Hepatocyte (in vitro differentiated cells): ENCODE measurements around the gene PAM. TPM values are rescaled to one million over a fixed set of nuclear protein-coding genes. Genes with fewer than 3 reads are reported as not detected.

Experiments used
- DNase-seq: peaks from one replicate; pipeline ENCODE4 v3.0.0-alpha.2; 2016; ENCODE audit warnings: low spot score
- H2AFZ ChIP-seq: fragments of 200-600 bp; sonication (generic); 2 replicates; pipeline ENCODE4 v1.6.0; 2016; ENCODE audit warnings: antibody characterized with exemption, mild to moderate bottlenecking
- H3K27ac ChIP-seq: fragments of 200-600 bp; sonication (generic); 2 replicates; pipeline ENCODE4 v1.5.1; 2016; ENCODE audit warnings: mild to moderate bottlenecking
- H3K27me3 ChIP-seq: fragments of 200-600 bp; sonication (generic); 2 replicates; pipeline ENCODE4 v1.6.1; 2016
- H3K36me3 ChIP-seq: fragments of 200-600 bp; sonication (generic); replicated peaks from 2 replicates; pipeline ENCODE4 v1.5.1; 2016; ENCODE audit warnings: low read depth; ENCODE audit not compliant: insufficient read depth
- H3K4me1 ChIP-seq: fragments of 200-600 bp; sonication (generic); 2 replicates; pipeline ENCODE4 v1.5.1; 2016; ENCODE audit warnings: mild to moderate bottlenecking, moderate library complexity; ENCODE audit not compliant: insufficient read depth
- H3K4me2 ChIP-seq: fragments of 200-600 bp; sonication (generic); 2 replicates; pipeline ENCODE4 v1.6.0; 2016
- H3K4me3 ChIP-seq: fragments of 200-600 bp; sonication (generic); 2 replicates; pipeline ENCODE4 v1.5.1; 2016; ENCODE audit warnings: mild to moderate bottlenecking
- H3K79me2 ChIP-seq: fragments of 200-600 bp; sonication (generic); 2 replicates; pipeline ENCODE4 v1.6.0; 2017; ENCODE audit warnings: mild to moderate bottlenecking
- H3K9me2 ChIP-seq: fragments of 200-600 bp; sonication (generic); replicated peaks from 2 replicates; pipeline ENCODE4 v1.6.0; 2017; ENCODE audit warnings: mild to moderate bottlenecking; ENCODE audit not compliant: insufficient read depth
- H3K9me3 ChIP-seq: fragments of 200-600 bp; sonication (generic); 2 replicates; pipeline ENCODE4 v1.5.1; 2016; ENCODE audit warnings: low read depth, mild to moderate bottlenecking
- H4K20me1 ChIP-seq: fragments of 200-600 bp; sonication (generic); 2 replicates; pipeline ENCODE4 v1.6.0; 2016; ENCODE audit warnings: mild to moderate bottlenecking; ENCODE audit not compliant: insufficient read depth, poor library complexity, severe bottlenecking
- EZH2 ChIP-seq: fragments of 200-600 bp; sonication (generic); IDR thresholded peaks from 2 replicates; pipeline ENCODE4 v1.6.1; 2016; ENCODE audit warnings: antibody characterized with exemption, mild to moderate bottlenecking, borderline replicate concordance
- EZH2phosphoT487 ChIP-seq: fragments of 200-600 bp; sonication (generic); IDR thresholded peaks from one replicate; pipeline ENCODE4 v1.6.1; 2018; ENCODE audit warnings: antibody characterized with exemption, mild to moderate bottlenecking, low read depth, moderate library complexity; ENCODE audit not compliant: unreplicated experiment, severe bottlenecking
- WGBS: methylation state at CpG from one replicate; pipeline ENCODE4 v1.1.6; 2016; ENCODE audit warnings: low lambda C conversion rate; ENCODE audit errors: missing lambda C conversion rate; 5-methylcytosine and 5-hydroxymethylcytosine counted together
- polyA plus RNA-seq: library from polyadenylated mRNA; unstranded; fragments of >200 nt; fragmentation: Nextera tagmentation; extraction: Ambion mirVana; gene quantifications from 2 replicates; pipeline ENCODE4 v1.2.1, GENCODE V29; 2016
- total RNA-seq: library from RNA; depleted of rRNA; stranded (reverse); fragments of >200 nt; gene quantifications from 2 replicates; pipeline ENCODE4 v1.2.3, GENCODE V29; 2014
- TF ChIP-seq, protein P1 (sequence below): fragments of 200-600 bp; sonication (generic); IDR thresholded peaks from 2 replicates; pipeline ENCODE4 v1.5.1; 2016; ENCODE audit warnings: antibody characterized with exemption, mild to moderate bottlenecking; ENCODE audit not compliant: poor library complexity

The PAM gene
- total and polyA plus RNA-seq, 2 experiments from 2014 or later = 118 to 158 TPM

DNA sequence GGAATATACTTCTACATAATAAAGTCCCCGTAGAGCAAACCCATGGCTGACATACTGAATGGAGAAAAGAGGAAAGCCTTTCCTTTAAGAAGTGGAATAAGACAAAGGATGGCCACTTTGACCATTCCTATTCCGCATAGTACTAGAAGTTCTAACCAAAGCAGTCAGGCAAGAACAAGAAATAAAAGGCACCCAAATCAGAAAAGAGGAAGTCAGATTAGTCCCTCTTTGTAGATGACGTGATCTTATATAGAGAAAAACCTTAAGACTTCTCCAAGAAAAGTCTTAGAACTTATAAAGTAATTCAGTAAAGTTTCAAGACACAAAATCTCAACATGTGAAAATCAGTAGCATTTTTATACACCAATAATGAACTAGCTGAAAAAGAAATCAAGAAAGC, 231.0 kb downstream of the PAM start:
- TF ChIP-seq EZH2 = no peak
- TF ChIP-seq, protein P1, sequence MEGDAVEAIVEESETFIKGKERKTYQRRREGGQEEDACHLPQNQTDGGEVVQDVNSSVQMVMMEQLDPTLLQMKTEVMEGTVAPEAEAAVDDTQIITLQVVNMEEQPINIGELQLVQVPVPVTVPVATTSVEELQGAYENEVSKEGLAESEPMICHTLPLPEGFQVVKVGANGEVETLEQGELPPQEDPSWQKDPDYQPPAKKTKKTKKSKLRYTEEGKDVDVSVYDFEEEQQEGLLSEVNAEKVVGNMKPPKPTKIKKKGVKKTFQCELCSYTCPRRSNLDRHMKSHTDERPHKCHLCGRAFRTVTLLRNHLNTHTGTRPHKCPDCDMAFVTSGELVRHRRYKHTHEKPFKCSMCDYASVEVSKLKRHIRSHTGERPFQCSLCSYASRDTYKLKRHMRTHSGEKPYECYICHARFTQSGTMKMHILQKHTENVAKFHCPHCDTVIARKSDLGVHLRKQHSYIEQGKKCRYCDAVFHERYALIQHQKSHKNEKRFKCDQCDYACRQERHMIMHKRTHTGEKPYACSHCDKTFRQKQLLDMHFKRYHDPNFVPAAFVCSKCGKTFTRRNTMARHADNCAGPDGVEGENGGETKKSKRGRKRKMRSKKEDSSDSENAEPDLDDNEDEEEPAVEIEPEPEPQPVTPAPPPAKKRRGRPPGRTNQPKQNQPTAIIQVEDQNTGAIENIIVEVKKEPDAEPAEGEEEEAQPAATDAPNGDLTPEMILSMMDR = no peak
- TF ChIP-seq EZH2phosphoT487 = no peak
- Histone ChIP-seq H3K9me3 (no peaks in the 10 kb centered on the region), H3K4me3 (no peak overlapping the region), H3K27ac (no peak overlapping the region), H4K20me1 (no peaks in the 10 kb centered on the region), H3K27me3 (no peaks in the 10 kb centered on the region), H3K4me2 (no peak overlapping the region), H3K36me3 (no peaks in the 10 kb centered on the region), H3K79me2 (no peaks in the 10 kb centered on the region), H3K4me1 (no peaks in the 10 kb centered on the region), H2AFZ (no peak overlapping the region), H3K9me2 (no peaks in the 10 kb centered on the region)
- no peak for DNase-seq
- 96% methylated on average over 3 of the region's 3 CpGs for WGBS

GRCh38 chr5:102988459-102988858, 233.4 kb downstream of the PAM start:
- H3K9me2 ChIP-seq = no peaks in the 10 kb centered on the region
- H3K27ac ChIP-seq = no peak overlapping the region
- H3K4me2 ChIP-seq = no peak overlapping the region
- H3K27me3 ChIP-seq = no peaks in the 10 kb centered on the region
- no peaks in the 10 kb centered on the region for H3K36me3 ChIP-seq
- no peaks in the 10 kb centered on the region for H4K20me1 ChIP-seq
- H3K9me3 ChIP-seq = no peaks in the 10 kb centered on the region
- WGBS = 93% methylated on average over 3 of the region's 3 CpGs
- no peaks in the 10 kb centered on the region for H3K4me1 ChIP-seq
- no peak for DNase-seq
- H3K79me2 ChIP-seq = no peaks in the 10 kb centered on the region
- no peak for TF ChIP-seq EZH2
- no peak overlapping the region for H3K4me3 ChIP-seq
- no peak overlapping the region for H2AFZ ChIP-seq

- TF ChIP-seq, protein P1 = no peak
- TF ChIP-seq EZH2 = no peak
- no peak for TF ChIP-seq EZH2phosphoT487
- Histone ChIP-seq H3K36me3 (no peaks in the 10 kb centered on the region), H2AFZ (no peak overlapping the region), H3K9me2 (no peaks in the 10 kb centered on the region), H3K4me2 (no peak overlapping the region), H3K4me3 (no peak overlapping the region), H3K27me3 (no peaks in the 10 kb centered on the region), H3K4me1 (no peaks in the 10 kb centered on the region), H3K9me3 (no peaks in the 10 kb centered on the region), H4K20me1 (no peaks in the 10 kb centered on the region), H3K27ac (no peak overlapping the region), H3K79me2 (no peaks in the 10 kb centered on the region)
- DNase-seq = no peak
Observed at GRCh38 chr5:102991802-102992201, 236.7 kb downstream of the PAM start.

DNA sequence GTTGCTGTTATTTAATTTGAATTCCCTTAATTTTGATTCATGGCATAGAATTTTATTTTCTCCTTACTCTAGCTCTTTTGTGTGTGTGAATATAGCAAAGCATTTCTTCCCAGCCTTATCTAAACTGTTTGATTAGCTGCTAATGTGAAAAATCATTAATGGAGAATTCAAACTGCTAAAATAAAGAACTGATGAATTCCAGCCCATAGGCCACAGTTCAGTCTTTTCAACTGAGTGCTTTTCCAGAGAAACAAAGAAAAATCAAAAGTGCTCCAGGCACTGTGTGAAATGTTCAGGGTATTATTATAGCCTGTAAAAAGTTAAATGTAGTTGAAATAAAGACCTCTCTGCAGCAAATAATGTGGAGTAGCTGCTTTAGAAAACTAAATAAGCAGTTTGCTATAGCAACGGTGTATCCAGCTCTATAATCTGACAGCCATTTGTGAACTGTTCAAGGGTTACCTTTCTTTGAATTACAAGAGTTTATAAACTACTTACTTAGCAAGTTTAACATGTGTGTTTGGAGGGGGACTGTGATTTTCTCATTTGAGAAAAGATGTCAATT, 241.0 kb downstream of the PAM start:
- H3K9me3 ChIP-seq = no peaks in the 10 kb centered on the region
- no peak overlapping the region for H3K4me3 ChIP-seq
- no peak overlapping the region for H3K27ac ChIP-seq
- no peak overlapping the region for H2AFZ ChIP-seq
- H3K4me2 ChIP-seq = no peak overlapping the region
- H3K79me2 ChIP-seq = no peaks in the 10 kb centered on the region
- H3K36me3 ChIP-seq = no peaks in the 10 kb centered on the region
- no peak for DNase-seq
- no peaks in the 10 kb centered on the region for H3K4me1 ChIP-seq
- no peaks in the 10 kb centered on the region for H3K9me2 ChIP-seq
- H3K27me3 ChIP-seq = no peaks in the 10 kb centered on the region
- TF ChIP-seq EZH2phosphoT487 (no peak), EZH2 (no peak)
- TF ChIP-seq, protein P1 = no peak
- H4K20me1 ChIP-seq = no peaks in the 10 kb centered on the region
- 58% methylated on average over 1 of the region's 1 CpG for WGBS
